ENCODE measurements around the gene COL6A2. TPM values are rescaled to one million over a fixed set of nuclear protein-coding genes. Genes with fewer than 3 reads are reported as not detected.

The COL6A2 gene
- total and polyA plus RNA-seq, 4 experiments from 2014 or later = 0.77 to 25.7 (median 11.6) TPM

- peak; percentile 12 to 50 (median 26) for DNase-seq
- Histone ChIP-seq H3K4me1 (ENCODE audit: insufficient read depth, low read length) (peaks cover 5% of the 10 kb centered on the region), H3K27me3 (ENCODE audit: insufficient read depth, low read length) (no peaks in the 10 kb centered on the region), H3K36me3 (ENCODE audit: insufficient read depth, low read length) (no peaks in the 10 kb centered on the region), H3K27ac (ENCODE audit: low read depth, low read length) (no peak overlapping the region), H3K4me3 (ENCODE audit: low read length in 2 of 2) (no peak overlapping the region), H3K9me3 (ENCODE audit: control insufficient read depth in 1 of 2, low read length in 2 of 2) (no peaks in the 10 kb centered on the region)
- Mint-ChIP-seq H3K27me3 (no peaks in the 10 kb centered on the region), H3K9me3 (peaks cover 0 to 2% (median 0%) of the 10 kb centered on the region in 8 donors), H3K4me3 (no peak overlapping the region), H3K27ac (no peak overlapping the region), H3K36me3 (no peaks in the 10 kb centered on the region), H3K4me1 (peaks cover 0 to 4% (median 0%) of the 10 kb centered on the region in 4 donors)
- ChIA-PET CTCF (ENCODE audit: partially characterized antibody) (interaction anchor here (1.2 to 3.3 kb wide), 4 partner anchors 10 to 131 kb away, joined by 3 to 19 read pairs (median 4); partner anchors contain the start of gene MCM3AP), POLR2A (ENCODE audit: partially characterized antibody) (interaction anchor here (1.0 kb wide), 1 partner anchor 10 kb away, joined by 5 read pairs; no protein-coding TSS in a partner anchor)
- intact Hi-C loops (cut with micrococcal nuclease) = no loop called here
These were observed 55.6 kb downstream of the COL6A2 start for GRCh38 chr21:46153247-46154154.

- Mint-ChIP-seq H3K9me3 (peaks cover 0 to 2% (median 0%) of the 10 kb centered on the region in 8 donors), H3K4me3 (no peak overlapping the region), H3K4me1 (peaks cover 0 to 4% (median 0%) of the 10 kb centered on the region in 4 donors), H3K36me3 (no peaks in the 10 kb centered on the region), H3K27ac (no peak overlapping the region), H3K27me3 (no peaks in the 10 kb centered on the region)
- ChIA-PET CTCF (ENCODE audit: partially characterized antibody) (interaction anchor here (3.3 kb wide), 1 partner anchor 11 kb away, joined by 19 read pairs; no protein-coding TSS in a partner anchor), POLR2A (ENCODE audit: partially characterized antibody) (no interaction called here)
- Histone ChIP-seq H3K27me3 (ENCODE audit: insufficient read depth, low read length) (no peaks in the 10 kb centered on the region), H3K4me3 (ENCODE audit: low read length in 2 of 2) (no peak overlapping the region), H3K36me3 (ENCODE audit: insufficient read depth, low read length) (no peaks in the 10 kb centered on the region), H3K27ac (ENCODE audit: low read depth, low read length) (no peak overlapping the region), H3K4me1 (ENCODE audit: insufficient read depth, low read length) (peaks cover 5% of the 10 kb centered on the region), H3K9me3 (ENCODE audit: control insufficient read depth in 1 of 2, low read length in 2 of 2) (no peaks in the 10 kb centered on the region)
- no peak for DNase-seq
- intact Hi-C loops (cut with micrococcal nuclease) = no loop called here
These were observed 56.4 kb downstream of the COL6A2 start for GRCh38 chr21:46154155-46154954.

- Mint-ChIP-seq H3K36me3 (no peaks in the 10 kb centered on the region), H3K4me1 (peaks cover 0 to 4% (median 0%) of the 10 kb centered on the region in 4 donors), H3K27ac (no peak overlapping the region), H3K27me3 (no peaks in the 10 kb centered on the region), H3K4me3 (no peak overlapping the region), H3K9me3 (peaks cover 0 to 2% (median 0%) of the 10 kb centered on the region in 8 donors)
- Histone ChIP-seq H3K36me3 (ENCODE audit: insufficient read depth, low read length) (no peaks in the 10 kb centered on the region), H3K9me3 (ENCODE audit: control insufficient read depth in 1 of 2, low read length in 2 of 2) (no peaks in the 10 kb centered on the region), H3K27ac (ENCODE audit: low read depth, low read length) (no peak overlapping the region), H3K4me3 (ENCODE audit: low read length in 2 of 2) (no peak overlapping the region), H3K27me3 (ENCODE audit: insufficient read depth, low read length) (no peaks in the 10 kb centered on the region), H3K4me1 (ENCODE audit: insufficient read depth, low read length) (peaks cover 5% of the 10 kb centered on the region)
- DNase-seq = no peak
- intact Hi-C loops (cut with micrococcal nuclease) = no loop called here
- POLR2A ChIA-PET (ENCODE audit: partially characterized antibody) = no interaction called here
- CTCF ChIA-PET (ENCODE audit: partially characterized antibody) = interaction anchor here (3.3 kb wide), 1 partner anchor 12 kb away, joined by 19 read pairs; no protein-coding TSS in a partner anchor
These were observed 57.1 kb downstream of the COL6A2 start for GRCh38 chr21:46154955-46155513.

- CTCF ChIA-PET (ENCODE audit: partially characterized antibody) = interaction anchor here (3.3 kb wide), 1 partner anchor 13 kb away, joined by 19 read pairs; no protein-coding TSS in a partner anchor
- Mint-ChIP-seq H3K27ac (no peak within 1 kb of the TSS), H3K27me3 (no peaks in the 10 kb centered on the region), H3K4me1 (peaks cover 0 to 4% (median 0%) of the 10 kb centered on the region in 4 donors), H3K9me3 (peaks cover 0 to 2% (median 0%) of the 10 kb centered on the region in 8 donors), H3K4me3 (no peak within 1 kb of the TSS), H3K36me3 (no peaks in the 10 kb centered on the region)
- Histone ChIP-seq H3K4me3 (ENCODE audit: low read length in 2 of 2) (no peak within 1 kb of the TSS), H3K27me3 (ENCODE audit: insufficient read depth, low read length) (no peaks in the 10 kb centered on the region), H3K27ac (ENCODE audit: low read depth, low read length) (no peak within 1 kb of the TSS), H3K9me3 (ENCODE audit: control insufficient read depth in 1 of 2, low read length in 2 of 2) (no peaks in the 10 kb centered on the region), H3K4me1 (ENCODE audit: insufficient read depth, low read length) (peaks cover 5% of the 10 kb centered on the region), H3K36me3 (ENCODE audit: insufficient read depth, low read length) (no peaks in the 10 kb centered on the region)
- POLR2A ChIA-PET (ENCODE audit: partially characterized antibody) = no interaction called here
- DNase-seq = no peak
- intact Hi-C loops (cut with micrococcal nuclease) = no loop called here
These were observed 57.8 kb downstream of the COL6A2 start, which contains the start of gene FTCD for GRCh38 chr21:46155514-46156377. Gene FTCD, minus strand, starts transcription at chr21:46155579. Its CDS starts 56 bp downstream, at chr21:46155523.

- no peak overlapping the region for H3K4me3 Mint-ChIP-seq
- Histone ChIP-seq H3K27ac (ENCODE audit: low read depth, low read length) (no peak overlapping the region), H3K9me3 (ENCODE audit: control insufficient read depth in 1 of 2, low read length in 2 of 2) (no peaks in the 10 kb centered on the region), H3K36me3 (ENCODE audit: insufficient read depth, low read length) (no peaks in the 10 kb centered on the region), H3K27me3 (ENCODE audit: insufficient read depth, low read length) (no peaks in the 10 kb centered on the region), H3K4me1 (ENCODE audit: insufficient read depth, low read length) (peaks cover 5% of the 10 kb centered on the region), H3K4me3 (ENCODE audit: low read length in 2 of 2) (no peak overlapping the region)
- intact Hi-C loops (cut with micrococcal nuclease) = no loop called here
- no peak overlapping the region for H3K27ac Mint-ChIP-seq
- ChIA-PET CTCF (ENCODE audit: partially characterized antibody) (no interaction called here), POLR2A (ENCODE audit: partially characterized antibody) (no interaction called here)
- no peaks in the 10 kb centered on the region for H3K27me3 Mint-ChIP-seq
- no peak for DNase-seq
- peaks cover 0 to 2% (median 0%) of the 10 kb centered on the region in 8 donors for H3K9me3 Mint-ChIP-seq
- peaks cover 0 to 4% (median 0%) of the 10 kb centered on the region in 4 donors for H3K4me1 Mint-ChIP-seq
- H3K36me3 Mint-ChIP-seq = no peaks in the 10 kb centered on the region
These were observed 58.4 kb downstream of the COL6A2 start for GRCh38 chr21:46156378-46156645.

- CTCF ChIA-PET (ENCODE audit: partially characterized antibody) = interaction anchor here (2.3 kb wide), 1 partner anchor 13 kb away, joined by 6 read pairs; no protein-coding TSS in a partner anchor
- H3K27me3 Mint-ChIP-seq = no peaks in the 10 kb centered on the region
- Histone ChIP-seq H3K4me1 (ENCODE audit: insufficient read depth, low read length) (peaks cover 5% of the 10 kb centered on the region), H3K9me3 (ENCODE audit: control insufficient read depth in 1 of 2, low read length in 2 of 2) (no peaks in the 10 kb centered on the region), H3K27me3 (ENCODE audit: insufficient read depth, low read length) (no peaks in the 10 kb centered on the region), H3K36me3 (ENCODE audit: insufficient read depth, low read length) (no peaks in the 10 kb centered on the region), H3K4me3 (ENCODE audit: low read length in 2 of 2) (no peak overlapping the region), H3K27ac (ENCODE audit: low read depth, low read length) (no peak overlapping the region)
- peaks cover 0 to 2% (median 0%) of the 10 kb centered on the region in 8 donors for H3K9me3 Mint-ChIP-seq
- intact Hi-C loops (cut with micrococcal nuclease) = no loop called here
- no peak overlapping the region for H3K4me3 Mint-ChIP-seq
- H3K4me1 Mint-ChIP-seq = peaks cover 0 to 4% (median 0%) of the 10 kb centered on the region in 4 donors
- DNase-seq = no peak
- POLR2A ChIA-PET (ENCODE audit: partially characterized antibody) = no interaction called here
- H3K36me3 Mint-ChIP-seq = no peaks in the 10 kb centered on the region
- H3K27ac Mint-ChIP-seq = no peak overlapping the region
These were observed 58.8 kb downstream of the COL6A2 start for GRCh38 chr21:46156678-46157077.
